Activated CD4-positive, alpha-beta T cell treated with anti-CD3 and anti-CD28 coated beads for 48 hours (primary cell): ENCODE results near the gene ALOX5.
"Not testable (repeated sequence)": the region's sequence is repeated elsewhere in the genome, so short reads cannot be mapped to it uniquely, and the experiment has no call there.

Experiments used
- DNase-seq: peaks from one replicate; pipeline ENCODE4 v3.0.0-alpha.2; 2020

Gene ALOX5

GRCh38 chr10:45373576-45374349 is at the start of gene ALOX5:
TSS of gene ALOX5 (plus strand) at chr10:45374216. CDS start at chr10:45374280, 64 bp downstream.
- DNase-seq: peak; percentile 21

GRCh38 chr10:45325116-45325515 is 48.9 kb upstream of the ALOX5 start:
- DNase-seq: no peak

GRCh38 chr10:45326864-45327263 is 47.2 kb upstream of the ALOX5 start:
- not testable (repeated sequence) for DNase-seq

GRCh38 chr10:45331824-45332223 is 42.2 kb upstream of the ALOX5 start:
- DNase-seq: not testable (repeated sequence)

- no peak for DNase-seq
Observed at GRCh38 chr10:45339894-45340293, 34.1 kb upstream of the ALOX5 start.

GRCh38 chr10:45340420-45340819 is 33.6 kb upstream of the ALOX5 start:
- DNase-seq: not testable (repeated sequence)

GRCh38 chr10:45346652-45347335 is 27.2 kb upstream of the ALOX5 start:
- DNase-seq: not testable (repeated sequence)

- DNase-seq: not testable (repeated sequence)
Observed at GRCh38 chr10:45347464-45347863, 26.6 kb upstream of the ALOX5 start.

- DNase-seq: not testable (repeated sequence)
Observed at GRCh38 chr10:45348196-45348765, 25.7 kb upstream of the ALOX5 start.

- DNase-seq: no peak
Observed at GRCh38 chr10:45353186-45353585, 20.8 kb upstream of the ALOX5 start.

GRCh38 chr10:45354261-45354660 is 19.8 kb upstream of the ALOX5 start:
- no peak for DNase-seq

- no peak for DNase-seq
Observed at GRCh38 chr10:45355494-45355893, 18.5 kb upstream of the ALOX5 start.

GRCh38 chr10:45358961-45359360 is 15.1 kb upstream of the ALOX5 start:
- DNase-seq: not testable (repeated sequence)

GRCh38 chr10:45361983-45362799 is 11.8 kb upstream of the ALOX5 start:
- DNase-seq: not testable (repeated sequence)

GRCh38 chr10:45367643-45368042 is 6.4 kb upstream of the ALOX5 start:
- DNase-seq: not testable (repeated sequence)

GRCh38 chr10:45368181-45368580 is 5.8 kb upstream of the ALOX5 start:
- DNase-seq: no peak

- no peak for DNase-seq
Observed at GRCh38 chr10:45370202-45370955, 3.6 kb upstream of the ALOX5 start.

- DNase-seq: no peak
Observed at GRCh38 chr10:45371560-45371959, 2.5 kb upstream of the ALOX5 start.

- DNase-seq: no peak
Observed at GRCh38 chr10:45372251-45372951, 1.6 kb upstream of the ALOX5 start.

GRCh38 chr10:45373003-45373575 is 927 bp upstream of the ALOX5 start:
- DNase-seq: peak; percentile 25
